HG02870 (cell line): ENCODE measurements around the gene ICE1.
"Not testable (repeated sequence)": the region's sequence is repeated elsewhere in the genome, so short reads cannot be mapped to it uniquely, and the experiment has no call there.

Source experiments
- ATAC-seq: cut with Tn5 transposase; IDR thresholded peaks from one replicate; pipeline ENCODE4 v1.9.1; 2021; ENCODE audit warnings: mild to moderate bottlenecking, moderate library complexity; ENCODE audit not compliant: unreplicated experiment

Gene ICE1

GRCh38 chr5:5487585-5488360 lies 65.3 kb downstream of the ICE1 start:
- no peak for ATAC-seq

GRCh38 chr5:5490774-5491347 lies 68.4 kb downstream of the ICE1 start:
- no peak for ATAC-seq

- ATAC-seq = peak; percentile 54
Measured at GRCh38 chr5:5492087-5492933, 69.8 kb downstream of the ICE1 start.

GRCh38 chr5:5492934-5493271 lies 70.4 kb downstream of the ICE1 start:
- not testable (repeated sequence) for ATAC-seq

- peak; percentile 66 for ATAC-seq
Measured at GRCh38 chr5:5494489-5495402, 72.3 kb downstream of the ICE1 start.

- peak; percentile 45 for ATAC-seq
Measured at GRCh38 chr5:5497152-5497788, 74.8 kb downstream of the ICE1 start.

- no peak for ATAC-seq
Measured at GRCh38 chr5:5499442-5499841, 77.0 kb downstream of the ICE1 start.

GRCh38 chr5:5504325-5504724 lies 81.8 kb downstream of the ICE1 start:
- no peak for ATAC-seq

- no peak for ATAC-seq
Measured at GRCh38 chr5:5505815-5506214, 83.3 kb downstream of the ICE1 start.

- ATAC-seq = no peak
Measured at GRCh38 chr5:5508391-5508790, 85.9 kb downstream of the ICE1 start.

GRCh38 chr5:5511904-5512416 lies 89.5 kb downstream of the ICE1 start:
- ATAC-seq = no peak

GRCh38 chr5:5512543-5512942 lies 90.1 kb downstream of the ICE1 start:
- ATAC-seq = no peak

- not testable (repeated sequence) for ATAC-seq
Measured at GRCh38 chr5:5520622-5521021, 98.1 kb downstream of the ICE1 start.

- ATAC-seq = no peak
Measured at GRCh38 chr5:5521029-5521428, 98.6 kb downstream of the ICE1 start.

- ATAC-seq = no peak
Measured at GRCh38 chr5:5521478-5521877, 99.0 kb downstream of the ICE1 start.

GRCh38 chr5:5522336-5522735 lies 99.9 kb downstream of the ICE1 start:
- no peak for ATAC-seq

- ATAC-seq = peak; percentile 92
Measured at GRCh38 chr5:5523066-5523505, 100.6 kb downstream of the ICE1 start.

GRCh38 chr5:5524327-5524726 lies 101.8 kb downstream of the ICE1 start:
- no peak for ATAC-seq

GRCh38 chr5:5531371-5531770 lies 108.9 kb downstream of the ICE1 start:
- no peak for ATAC-seq
